Measurements from ENCODE around the gene CDC34. TPM values are rescaled to one million over a fixed set of nuclear protein-coding genes. Genes with fewer than 3 reads are reported as not detected.
A peak's percentile ranks its signal among the peaks of the same experiment; 100 is the strongest.
"Not testable (repeated sequence)": the region's sequence is repeated elsewhere in the genome, so short reads cannot be mapped to it uniquely, and the experiment has no call there.

CDC34 gene
- total RNA-seq, 1 donor from 2014 or later: 124 TPM

DNA sequence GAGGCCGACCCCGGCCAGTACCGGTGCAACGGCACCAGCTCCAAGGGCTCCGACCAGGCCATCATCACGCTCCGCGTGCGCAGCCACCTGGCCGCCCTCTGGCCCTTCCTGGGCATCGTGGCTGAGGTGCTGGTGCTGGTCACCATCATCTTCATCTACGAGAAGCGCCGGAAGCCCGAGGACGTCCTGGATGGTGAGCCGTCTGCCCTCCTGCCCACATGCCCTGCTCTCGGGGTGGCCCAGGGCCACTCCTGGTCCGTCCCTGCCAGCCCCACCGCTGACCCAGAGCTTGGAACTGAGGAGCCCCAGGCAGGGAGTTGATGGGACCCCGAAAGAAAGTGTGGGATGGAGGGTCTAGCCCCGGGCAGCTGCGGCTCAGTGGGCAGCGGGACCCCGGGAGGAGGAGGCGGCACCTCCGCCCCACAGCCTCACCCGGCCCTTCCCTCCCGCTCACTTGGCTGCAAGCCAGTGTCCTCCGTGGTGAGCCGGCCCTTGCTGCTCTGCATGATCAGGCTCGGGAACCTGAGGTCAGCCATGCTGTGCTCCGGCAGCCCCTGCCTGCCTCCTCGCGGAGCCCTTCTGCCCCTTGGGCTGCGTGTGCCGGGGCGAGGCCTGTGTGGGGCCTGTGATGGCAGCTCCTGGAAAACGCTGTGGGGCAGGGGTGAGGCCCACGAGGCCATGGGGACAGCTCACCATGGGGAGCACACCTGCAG, 50.0 kb downstream of the CDC34 start:
- Histone ChIP-seq H3K36me3 (peaks cover 39 to 54% of the 10 kb centered on the region in 2 donors), H3K9me3 (no peaks in the 10 kb centered on the region), H3K27me3 (no peaks in the 10 kb centered on the region), H3K4me1 (no peaks in the 10 kb centered on the region), H3K27ac (no peak overlapping the region), H3K4me3 (no peak overlapping the region)
- DNase-seq (ENCODE audit: low spot score in 2 of 2): no peak
- intact Hi-C loops (cut with DNase I): no loop called here
- TF ChIP-seq, protein P1, sequence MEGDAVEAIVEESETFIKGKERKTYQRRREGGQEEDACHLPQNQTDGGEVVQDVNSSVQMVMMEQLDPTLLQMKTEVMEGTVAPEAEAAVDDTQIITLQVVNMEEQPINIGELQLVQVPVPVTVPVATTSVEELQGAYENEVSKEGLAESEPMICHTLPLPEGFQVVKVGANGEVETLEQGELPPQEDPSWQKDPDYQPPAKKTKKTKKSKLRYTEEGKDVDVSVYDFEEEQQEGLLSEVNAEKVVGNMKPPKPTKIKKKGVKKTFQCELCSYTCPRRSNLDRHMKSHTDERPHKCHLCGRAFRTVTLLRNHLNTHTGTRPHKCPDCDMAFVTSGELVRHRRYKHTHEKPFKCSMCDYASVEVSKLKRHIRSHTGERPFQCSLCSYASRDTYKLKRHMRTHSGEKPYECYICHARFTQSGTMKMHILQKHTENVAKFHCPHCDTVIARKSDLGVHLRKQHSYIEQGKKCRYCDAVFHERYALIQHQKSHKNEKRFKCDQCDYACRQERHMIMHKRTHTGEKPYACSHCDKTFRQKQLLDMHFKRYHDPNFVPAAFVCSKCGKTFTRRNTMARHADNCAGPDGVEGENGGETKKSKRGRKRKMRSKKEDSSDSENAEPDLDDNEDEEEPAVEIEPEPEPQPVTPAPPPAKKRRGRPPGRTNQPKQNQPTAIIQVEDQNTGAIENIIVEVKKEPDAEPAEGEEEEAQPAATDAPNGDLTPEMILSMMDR (IDR thresholded peaks at IDR 0.05): no peak

DNA sequence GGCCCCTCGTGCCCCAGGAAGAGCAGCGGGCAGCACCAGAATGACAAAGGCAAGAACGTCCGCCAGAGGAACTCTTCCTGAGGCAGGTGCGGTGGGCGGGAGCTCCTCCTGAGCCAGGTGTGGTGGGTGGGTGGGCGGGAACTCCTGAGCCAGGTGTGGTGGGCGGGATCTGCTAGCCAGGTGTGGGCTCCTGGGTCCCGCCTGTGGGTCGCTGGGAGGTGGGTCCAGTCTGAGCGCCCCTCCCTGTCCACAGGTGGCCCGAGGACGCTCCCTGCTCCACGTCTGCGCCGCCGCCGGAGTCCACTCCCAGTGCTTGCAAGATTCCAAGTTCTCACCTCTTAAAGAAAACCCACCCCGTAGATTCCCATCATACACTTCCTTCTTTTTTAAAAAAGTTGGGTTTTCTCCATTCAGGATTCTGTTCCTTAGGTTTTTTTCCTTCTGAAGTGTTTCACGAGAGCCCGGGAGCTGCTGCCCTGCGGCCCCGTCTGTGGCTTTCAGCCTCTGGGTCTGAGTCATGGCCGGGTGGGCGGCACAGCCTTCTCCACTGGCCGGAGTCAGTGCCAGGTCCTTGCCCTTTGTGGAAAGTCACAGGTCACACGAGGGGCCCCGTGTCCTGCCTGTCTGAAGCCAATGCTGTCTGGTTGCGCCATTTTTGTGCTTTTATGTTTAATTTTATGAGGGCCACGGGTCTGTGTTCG, 51.1 kb downstream of the CDC34 start:
- Histone ChIP-seq H3K4me1 (no peaks in the 10 kb centered on the region), H3K9me3 (no peaks in the 10 kb centered on the region), H3K36me3 (peaks cover 39 to 53% of the 10 kb centered on the region in 2 donors), H3K27ac (no peak overlapping the region), H3K4me3 (no peak overlapping the region), H3K27me3 (no peaks in the 10 kb centered on the region)
- TF ChIP-seq, protein P1 (IDR thresholded peaks at IDR 0.05): no peak
- DNase-seq (ENCODE audit: low spot score in 2 of 2): no peak
- intact Hi-C loops (cut with DNase I): no loop called here

DNA sequence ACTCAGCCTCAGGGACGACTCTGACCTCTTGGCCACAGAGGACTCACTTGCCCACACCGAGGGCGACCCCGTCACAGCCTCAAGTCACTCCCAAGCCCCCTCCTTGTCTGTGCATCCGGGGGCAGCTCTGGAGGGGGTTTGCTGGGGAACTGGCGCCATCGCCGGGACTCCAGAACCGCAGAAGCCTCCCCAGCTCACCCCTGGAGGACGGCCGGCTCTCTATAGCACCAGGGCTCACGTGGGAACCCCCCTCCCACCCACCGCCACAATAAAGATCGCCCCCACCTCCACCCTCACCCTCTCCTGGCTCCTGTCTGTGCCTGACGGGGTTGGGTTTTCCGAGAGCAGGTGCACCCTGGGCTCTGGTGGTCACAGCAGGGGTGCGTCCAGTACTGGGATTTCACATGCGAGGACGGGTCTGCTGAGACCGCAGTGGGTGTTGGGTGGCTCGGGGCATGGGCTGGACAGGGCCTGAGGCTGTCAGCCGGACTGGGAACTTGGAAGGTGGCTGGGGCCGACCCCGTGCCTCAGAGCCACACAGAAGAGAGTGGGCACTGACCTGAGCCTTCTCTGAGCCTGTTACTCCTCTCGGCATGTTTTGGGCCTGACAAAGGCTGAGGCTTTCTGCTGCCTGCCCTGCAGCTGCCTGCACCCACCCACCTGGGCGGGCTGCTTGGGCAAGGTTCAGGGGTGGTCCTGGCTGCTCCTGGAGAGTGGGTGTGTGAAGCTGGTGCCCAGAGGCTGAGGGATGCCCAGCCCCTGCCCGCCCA, 51.8 kb downstream of the CDC34 start:
- TF ChIP-seq, protein P1 (IDR thresholded peaks at IDR 0.05): no peak
- Histone ChIP-seq H3K27ac (no peak overlapping the region), H3K27me3 (peaks cover 3% of the 10 kb centered on the region), H3K4me1 (no peaks in the 10 kb centered on the region), H3K9me3 (no peaks in the 10 kb centered on the region), H3K4me3 (no peak overlapping the region), H3K36me3 (peaks cover 34 to 46% of the 10 kb centered on the region in 2 donors)
- intact Hi-C loops (cut with DNase I): no loop called here
- DNase-seq (ENCODE audit: low spot score in 2 of 2): no peak

DNA sequence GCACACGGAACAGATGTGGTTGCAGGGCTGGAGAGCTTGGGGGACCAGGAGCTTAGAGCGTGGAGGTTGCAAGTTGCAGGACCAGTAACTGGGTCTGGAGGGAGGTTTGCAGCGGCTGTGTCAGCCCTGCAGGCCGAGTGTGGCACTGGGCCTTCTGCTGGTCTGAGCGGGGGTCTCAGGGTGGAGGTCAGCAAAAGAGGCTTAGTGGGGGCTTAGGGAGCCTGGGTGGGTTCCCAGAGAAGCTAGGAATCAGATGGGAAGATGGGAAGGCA, 52.3 kb downstream of the CDC34 start:
- TF ChIP-seq, protein P1 (IDR thresholded peaks at IDR 0.05): no peak
- H3K4me1 ChIP-seq: no peaks in the 10 kb centered on the region
- DNase-seq (ENCODE audit: low spot score in 2 of 2): no peak
- no peaks in the 10 kb centered on the region for H3K9me3 ChIP-seq
- no peak overlapping the region for H3K27ac ChIP-seq
- H3K36me3 ChIP-seq: peaks cover 34 to 44% of the 10 kb centered on the region in 2 donors
- H3K27me3 ChIP-seq: peaks cover 6% of the 10 kb centered on the region
- intact Hi-C loops (cut with DNase I): no loop called here
- no peak overlapping the region for H3K4me3 ChIP-seq

DNA sequence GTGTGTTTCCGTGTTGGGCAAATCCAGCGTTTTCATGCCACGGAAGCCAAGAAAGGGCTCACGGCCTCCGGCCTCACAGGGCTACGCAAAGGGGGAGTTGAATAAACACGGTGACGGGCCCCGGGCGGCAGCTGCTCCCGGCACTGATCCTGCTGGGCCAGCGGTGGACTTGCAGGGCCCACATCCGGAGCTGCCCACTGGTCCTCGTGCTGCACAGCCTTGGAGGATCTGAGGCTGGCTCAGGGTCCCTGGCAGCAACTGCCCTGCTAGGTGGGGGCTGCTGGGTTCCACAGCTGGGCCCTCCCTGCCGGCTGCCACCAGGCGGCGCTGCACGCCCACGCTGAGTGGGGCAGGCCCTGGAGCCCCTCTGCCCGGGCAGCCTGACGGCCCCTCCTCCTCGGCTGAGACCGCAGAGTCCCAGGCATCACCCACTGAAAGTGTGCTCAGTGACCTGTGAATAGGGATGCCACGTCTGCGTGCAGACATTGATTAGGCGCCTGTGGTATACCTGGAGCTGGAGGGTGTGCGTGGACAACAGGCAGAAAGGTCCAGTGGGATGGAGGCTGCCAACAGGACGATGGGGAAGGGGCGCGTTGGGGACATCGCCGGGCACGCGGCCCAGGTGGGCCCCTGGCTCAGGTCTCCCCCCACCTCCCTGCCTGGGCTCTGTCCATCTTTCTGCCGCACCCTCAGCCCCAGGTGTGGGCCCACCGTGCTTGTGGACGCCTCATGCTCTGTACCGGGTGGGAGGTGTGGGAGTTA, 52.9 kb downstream of the CDC34 start:
- intact Hi-C loops (cut with DNase I): no loop called here
- peaks cover 31 to 39% of the 10 kb centered on the region in 2 donors for H3K36me3 ChIP-seq
- no peak for DNase-seq (ENCODE audit: low spot score in 2 of 2)
- H3K9me3 ChIP-seq: no peaks in the 10 kb centered on the region
- peaks cover 10% of the 10 kb centered on the region for H3K27me3 ChIP-seq
- no peak overlapping the region for H3K4me3 ChIP-seq
- TF ChIP-seq, protein P1 (IDR thresholded peaks at IDR 0.05): peak; percentile 53 to 63 (median 59)
- no peak overlapping the region for H3K27ac ChIP-seq
- H3K4me1 ChIP-seq: peaks cover 0 to 2% of the 10 kb centered on the region in 2 donors

DNA sequence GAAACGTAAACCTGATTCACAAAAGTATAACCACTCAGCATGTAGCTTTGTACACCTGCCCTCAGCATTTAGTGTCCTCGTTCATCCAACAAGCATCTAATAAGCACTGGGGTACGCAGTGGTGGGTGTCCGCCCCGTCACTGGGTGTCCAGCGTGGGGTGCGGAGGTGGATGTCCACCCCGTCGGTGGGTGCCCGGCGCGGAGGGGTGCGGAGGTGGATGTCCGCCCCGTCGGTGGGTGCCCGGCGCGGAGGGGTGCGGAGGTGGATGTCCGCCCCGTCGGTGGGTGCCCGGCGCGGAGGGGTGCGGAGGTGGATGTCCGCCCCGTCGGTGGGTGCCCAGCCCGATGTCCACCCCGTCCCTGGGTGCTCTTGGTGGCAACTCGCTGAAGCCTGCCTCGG, 53.6 kb downstream of the CDC34 start:
- DNase-seq (ENCODE audit: low spot score in 2 of 2); intact Hi-C loops (cut with DNase I); H3K4me3 ChIP-seq; H3K4me1 ChIP-seq; H3K27ac ChIP-seq; H3K9me3 ChIP-seq: not testable (repeated sequence)
- H3K27me3 ChIP-seq: peaks cover 12% of the 10 kb centered on the region
- peaks cover 29 to 32% of the 10 kb centered on the region in 2 donors for H3K36me3 ChIP-seq

Measured in ascending aorta (tissue), 2 donors.